K562 (cell line): ENCODE data around the gene PCDHGA8. TPM values are rescaled to one million over a fixed set of nuclear protein-coding genes. Genes with fewer than 3 reads are reported as not detected.
"Not testable (repeated sequence)": the region's sequence is repeated elsewhere in the genome, so short reads cannot be mapped to it uniquely, and the experiment has no call there.

Experiments used
- ATAC-seq: fragments of 200-7000 bp; cut with Tn5 transposase; 3 replicates; pipeline ENCODE4 v1.9.1; 2020; ENCODE audit warnings: moderate library complexity
- BruUV-seq: library from RNA; stranded (reverse); fragments of 400-500 nt; replicated peaks from 2 replicates; lab custom pipeline; 2021; lab: Mats Ljungman, UMichigan
- CTCF ChIA-PET: fragments of 300-600 bp; formaldehyde crosslinking; extraction: SDS; loops from one replicate; lab custom pipeline; 2021; ENCODE audit warnings: low intra/inter-chr PET ratio; lab: Yijun Ruan, JAX
- POLR2A ChIA-PET: fragments of 300-600, 350-650 bp; sonication (Branson Sonifier 250); formaldehyde crosslinking; extraction: SDS; loops from one replicate; lab custom pipeline; 2021; ENCODE audit warnings: antibody characterized with exemption, inconsistent platforms; lab: Yijun Ruan, JAX
- DNase-seq, 4 experiments: peaks; one replicate each; pipeline versions ENCODE4 v3.0.0 to v3.0.0-alpha.2; 2011 to 2018; ENCODE audit warnings: low spot score in 3 of 4, mixed read lengths in 3 of 4; ENCODE audit errors: extremely low read depth in 1 of 4
- FAIRE-seq: peaks from 2 replicates; lab custom pipeline; 2011; peaks lifted over from hg19 to GRCh38; lab: Jason Lieb, UNC
- H2AFZ ChIP-seq: 2 replicates; pipeline ENCODE4 v1.6.0; 2011; ENCODE audit warnings: low read depth, low read length, control low read depth, inconsistent platforms
- H3K27ac ChIP-seq: fragments of 200-600 bp; 3 replicates; pipeline ENCODE4 v1.8.0; 2011; ENCODE audit warnings: low read depth, mild to moderate bottlenecking, control low read depth, inconsistent platforms, low read length, moderate library complexity, mixed read lengths; ENCODE audit errors: extremely low read depth
- H3K27me3 ChIP-seq, 2 experiments: fragments of 300-600 bp in 1 of 2; 2 replicates in 1 of 2; 3 replicates in 1 of 2; pipeline versions ENCODE4 v1.6.0 to v1.8.0; 2011; ENCODE audit warnings: inconsistent platforms in 2 of 2, low read length in 2 of 2, mild to moderate bottlenecking in 1 of 2, mixed read lengths in 1 of 2, moderate library complexity in 1 of 2; ENCODE audit not compliant: control insufficient read depth in 2 of 2, insufficient read depth in 2 of 2
- H3K36me3 ChIP-seq: fragments of 300-600 bp; 3 replicates; pipeline ENCODE4 v1.8.0; 2011; ENCODE audit warnings: mild to moderate bottlenecking, low read length, inconsistent platforms; ENCODE audit not compliant: control insufficient read depth, insufficient read depth
- H3K4me1 ChIP-seq, 2 experiments: fragments of 200-600 bp in 1 of 2; replicated peaks in 1 of 2; 2 replicates in 1 of 2; 3 replicates in 1 of 2; pipeline versions ENCODE4 v1.5.1 to v1.8.0; 2011; ENCODE audit warnings: inconsistent platforms in 2 of 2, low read length in 2 of 2, mild to moderate bottlenecking in 1 of 2, mixed read lengths in 1 of 2, moderate library complexity in 1 of 2; ENCODE audit not compliant: control insufficient read depth in 2 of 2, insufficient read depth in 2 of 2
- H3K4me2 ChIP-seq: 2 replicates; pipeline ENCODE4 v1.6.1; 2011; ENCODE audit warnings: low read length, control low read depth, inconsistent platforms, mixed read lengths; ENCODE audit not compliant: insufficient read depth
- H3K4me3 ChIP-seq: fragments of 200-600 bp; sonication (generic), shearing (Covaris generic); 2 replicates; pipeline ENCODE4 v1.5.1; 2016; ENCODE audit warnings: control low read depth, inconsistent platforms
- H3K79me2 ChIP-seq: fragments of 200-600 bp; 3 replicates; pipeline ENCODE4 v1.8.0; 2011; ENCODE audit warnings: low read length, inconsistent platforms; ENCODE audit not compliant: control insufficient read depth, insufficient read depth
- H3K9ac ChIP-seq, 2 experiments: 2 replicates each; pipeline versions ENCODE4 v1.6.0 to v1.6.1; 2011; ENCODE audit warnings: low read depth in 2 of 2, low read length in 2 of 2, control low read depth in 1 of 2, inconsistent platforms in 1 of 2, mild to moderate bottlenecking in 1 of 2, mixed read lengths in 1 of 2; ENCODE audit not compliant: insufficient read depth in 1 of 2
- H3K9me1 ChIP-seq: one replicate; pipeline ENCODE4 v1.6.0; 2011; ENCODE audit warnings: inconsistent platforms, mild to moderate bottlenecking, low read length, moderate library complexity; ENCODE audit not compliant: control insufficient read depth, insufficient read depth
- H3K9me3 ChIP-seq: replicated peaks from 2 replicates; pipeline ENCODE4 v1.5.1; 2011; ENCODE audit warnings: low read depth, low read length, inconsistent platforms; ENCODE audit not compliant: control insufficient read depth, insufficient read depth
- H4K20me1 ChIP-seq: replicated peaks from 2 replicates; pipeline ENCODE4 v1.6.1; 2011; ENCODE audit warnings: low read length, inconsistent platforms, mixed read lengths; ENCODE audit not compliant: control insufficient read depth, insufficient read depth
- ZBTB33 ChIP-seq: sonication (generic); formaldehyde crosslinking; IDR thresholded peaks from 2 replicates; pipeline ENCODE4 v1.8.1; 2023; ENCODE audit warnings: mild to moderate bottlenecking, missing genetic modification reagents
- WGBS: fragments of 100-300 bp; shearing (Covaris generic); methylation state at CpG from one replicate; pipeline ENCODE4 v1.1.6; 2016; ENCODE audit warnings: low coverage, mixed read lengths; ENCODE audit not compliant: insufficient coverage; ENCODE audit errors: missing lambda C conversion rate; 5-methylcytosine and 5-hydroxymethylcytosine counted together
- in situ Hi-C: fragments of 300-500 bp; cut with MboI; formaldehyde crosslinking; loops from 4 replicates; pipeline ENCODE4 v1.15.0; 2018; ENCODE audit warnings: inconsistent platforms, mixed read lengths
- intact Hi-C: fragments of 100-400 bp; cut with micrococcal nuclease; formaldehyde crosslinking; loops from 2 replicates; pipeline ENCODE4 v1.14.2; 2022
- polyA plus RNA-seq, 8 experiments: library from polyadenylated mRNA; depleted of rRNA in 4 of 8; stranded (reverse) in 5 of 8; unstranded in 3 of 8; fragments of >200 nt; fragmentation: Nextera tagmentation in 2 of 8; fragmentation: Illumina TruSeq in 1 of 8; extraction: Ambion mirVana in 2 of 8; extraction: Trizol in 1 of 8; gene quantifications; 2 replicates each; pipeline versions ENCODE4 v1.2.1 to v1.2.3, GENCODE V29; 2011 to 2014; ENCODE audit warnings: inconsistent platforms in 1 of 8, missing spikeins in 1 of 8
- total RNA-seq, 7 experiments: library from RNA; depleted of rRNA in 6 of 7; stranded (reverse); fragments of >200 nt in 6 of 7; fragmentation: Illumina TruSeq in 2 of 7; extraction: Trizol in 2 of 7; gene quantifications; 2 replicates each; pipeline versions ENCODE4 v1.2.1 to v1.2.3, GENCODE V29; 2011 to 2021; ENCODE audit warnings: low replicate concordance in 1 of 7

PCDHGA8 gene
- total and polyA plus RNA-seq, 9 of the 15 experiments (the other 6 are each of a cell fraction or from before 2014, with no cell fraction given) = 0.04 to 0.11 (median 0.07) TPM; not detected in 2

GRCh38 chr5:141415275-141415618 lies 22.8 kb downstream of the PCDHGA8 start:
- H4K20me1 ChIP-seq = not testable (repeated sequence)
- TF ChIP-seq ZBTB33 (CRISPR knock-in tag) = 0 out of 2 replicates have a peak, but pooled peaks have one; percentile 38
- TF ChIP-seq, all 486 proteins: peak for 1; not testable (repeated sequence) for 485
- H3K36me3 ChIP-seq, FAIRE-seq, ATAC-seq, in situ Hi-C loops, H3K4me2 ChIP-seq, DNase-seq, POLR2A ChIA-PET, H3K27ac ChIP-seq, intact Hi-C loops, H3K9ac ChIP-seq, H3K79me2 ChIP-seq, BruUV-seq, H3K9me3 ChIP-seq, H2AFZ ChIP-seq, H3K9me1 ChIP-seq, H3K4me3 ChIP-seq: not testable (repeated sequence)
- peaks cover 7 to 32% of the 10 kb centered on the region in 2 experiments; a peak in 4 of 5 replicates for H3K27me3 ChIP-seq
- peaks cover 0 to 26% of the 10 kb centered on the region in 2 experiments; a peak in 2 of 5 replicates for H3K4me1 ChIP-seq
- WGBS = 9% methylated on average over 24 of the region's 24 CpGs
- CTCF ChIA-PET = interaction anchor here (0.6 kb wide), 1 partner anchor 77 kb away, joined by 3 read pairs; no protein-coding TSS in a partner anchor
